DOHH2 (cell line): ENCODE results near the gene ZNF230.

Source experiments
- CTCF ChIP-seq: fragments of 200-600 bp; sonication (generic); IDR thresholded peaks from one replicate; pipeline ENCODE4 v1.5.1; 2014; ENCODE audit warnings: antibody characterized with exemption, mild to moderate bottlenecking, low read depth, low read length; ENCODE audit not compliant: poor library complexity, severe bottlenecking
- EZH2phosphoT487 ChIP-seq: fragments of 200-600 bp; sonication (generic); IDR thresholded peaks from 2 replicates; pipeline ENCODE4 v1.6.1; 2017; ENCODE audit warnings: borderline replicate concordance, mild to moderate bottlenecking, antibody characterized with exemption, low read length, moderate library complexity, mixed read lengths

- TF ChIP-seq CTCF: no peak
- TF ChIP-seq EZH2phosphoT487: no peak
Observed at GRCh38 chr19:43957891-43958290, 44.9 kb upstream of the ZNF230 start.
